T-cell (primary cell): ENCODE measurements around the gene TEX2. TPM values are rescaled to one million over a fixed set of nuclear protein-coding genes. Genes with fewer than 3 reads are reported as not detected.

Source experiments
- ATAC-seq, 4 experiments: fragments of 200-7000 bp in 3 of 4; fragments of 150-1000 bp in 1 of 4; cut with Tn5 transposase; replicated peaks in 1 of 4; 1 replicate in 3 of 4; 2 replicates in 1 of 4; pipeline ENCODE4 v1.10.0; 2021; ENCODE audit warnings: moderate library complexity in 3 of 4, mild to moderate bottlenecking in 2 of 4, moderate number of reproducible peaks in 1 of 4
- CTCF ChIA-PET, 2 donors: fragments of 300-600 bp; sonication (Branson Sonifier 250); formaldehyde crosslinking; loops; one replicate each; lab custom pipeline; 2022; ENCODE audit warnings: antibody characterized with exemption in 2 of 2; lab: Charles Lee
- POLR2A ChIA-PET, 2 donors: fragments of 300-600 bp; sonication (Branson Sonifier 250); formaldehyde crosslinking; loops; one replicate each; lab custom pipeline; 2022; ENCODE audit warnings: antibody characterized with exemption in 2 of 2; lab: Charles Lee
- DNase-seq, 35 experiments: peaks; one replicate each; pipeline versions ENCODE4 v3.0.0 to v3.0.0-alpha.2; 2013 to 2023
- H3K27ac ChIP-seq: one replicate; pipeline ENCODE4 v1.5.1; 2013; ENCODE audit warnings: low read length
- H3K27me3 ChIP-seq, 2 experiments: replicated peaks in 1 of 2; 1 replicate in 1 of 2; 2 replicates in 1 of 2; pipeline versions ENCODE4 v1.6.1 to v1.7.0; 2013; ENCODE audit warnings: low read length in 1 of 2, mixed read lengths in 1 of 2; ENCODE audit not compliant: control insufficient read depth in 2 of 2, insufficient read depth in 2 of 2; ENCODE audit errors: extremely low read depth in 1 of 2
- H3K36me3 ChIP-seq, 2 donors: 1 replicate in 1 of 2; 2 replicates in 1 of 2; pipeline versions ENCODE4 v1.6.1 to v1.7.0; 2013; ENCODE audit warnings: low read length in 1 of 2; ENCODE audit not compliant: control insufficient read depth in 2 of 2, insufficient read depth in 1 of 2; ENCODE audit errors: extremely low read depth in 1 of 2
- H3K4me1 ChIP-seq, 2 experiments: 1 replicate in 1 of 2; 2 replicates in 1 of 2; pipeline versions ENCODE4 v1.6.1 to v1.7.0; 2013; ENCODE audit warnings: low read length in 2 of 2, mixed read lengths in 1 of 2; ENCODE audit not compliant: insufficient read depth in 2 of 2, control insufficient read depth in 1 of 2; ENCODE audit errors: extremely low read depth in 1 of 2
- H3K4me3 ChIP-seq, 2 donors: 1 replicate in 1 of 2; 2 replicates in 1 of 2; pipeline versions ENCODE4 v1.5.1 to v1.7.0; 2013; ENCODE audit warnings: mild to moderate bottlenecking in 2 of 2, low read length in 1 of 2, moderate library complexity in 1 of 2; ENCODE audit not compliant: control insufficient read depth in 1 of 2; ENCODE audit errors: extremely low read depth in 1 of 2
- H3K9me3 ChIP-seq: 2 replicates; pipeline ENCODE4 v1.7.0; 2013
- H3K27ac Mint-ChIP-seq, 2 donors: one replicate each; pipeline ENCODE4 v1.8.0; 2020 to 2021; ENCODE audit warnings: mild to moderate bottlenecking in 2 of 2, mixed read lengths in 2 of 2
- H3K27me3 Mint-ChIP-seq, 2 donors: one replicate each; pipeline ENCODE4 v1.8.0; 2021 to 2022; ENCODE audit warnings: mixed read lengths in 2 of 2
- H3K36me3 Mint-ChIP-seq: one replicate; pipeline ENCODE4 v1.8.0; 2021; ENCODE audit warnings: mixed read lengths
- H3K4me1 Mint-ChIP-seq, 3 donors: one replicate each; pipeline ENCODE4 v1.8.0; 2020 to 2022; ENCODE audit warnings: mixed read lengths in 3 of 3, mild to moderate bottlenecking in 1 of 3
- H3K4me3 Mint-ChIP-seq, 3 donors: one replicate each; pipeline ENCODE4 v1.8.0; 2020 to 2022; ENCODE audit warnings: mild to moderate bottlenecking in 3 of 3, mixed read lengths in 3 of 3, moderate library complexity in 3 of 3
- H3K9me3 Mint-ChIP-seq, 3 donors: one replicate each; pipeline ENCODE4 v1.8.0; 2020 to 2022; ENCODE audit warnings: mixed read lengths in 3 of 3
- WGBS: methylation state at CpG from one replicate; pipeline ENCODE4 v1.1.5; 2013; ENCODE audit warnings: missing lambda C conversion rate; ENCODE audit not compliant: insufficient coverage; 5-methylcytosine and 5-hydroxymethylcytosine counted together
- total RNA-seq, 35 experiments: library from RNA in 6 of 35; stranded (reverse) in 6 of 35; fragments of 120-200 nt in 1 of 35; gene quantifications; one replicate each; pipeline versions ENCODE4 v1.2.1 to v1.2.4 and lab custom pipeline; 2013 to 2026

The TEX2 gene
- total RNA-seq, 5 donors from 2014 or later (not counting 1 experiment from before 2014, with no cell fraction given): 12.5 to 16.4 (median 14.8) TPM

DNA sequence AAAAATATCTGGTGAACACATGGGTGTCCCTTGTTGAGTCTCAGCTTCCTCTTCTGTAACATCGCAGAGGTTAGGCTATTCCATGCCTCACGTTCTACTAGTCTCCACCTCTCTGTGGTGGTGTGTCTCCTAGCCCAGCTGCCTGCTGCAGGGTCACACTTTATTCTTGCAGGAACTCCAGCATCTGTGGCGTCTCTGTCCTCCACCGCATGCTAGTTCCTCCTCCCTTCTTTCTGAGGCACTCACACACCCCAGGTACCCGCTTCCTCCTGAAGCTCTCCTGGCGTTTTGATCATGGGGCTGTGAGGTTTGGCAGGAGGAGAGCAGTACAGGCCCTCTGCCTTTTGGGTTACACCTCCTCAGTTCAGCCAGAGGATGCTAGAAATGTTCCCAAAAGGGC is 9.9 kb upstream of the TEX2 start:
- Histone ChIP-seq H3K27ac (no peak overlapping the region), H3K27me3 (peaks cover 0 to 3% of the 10 kb centered on the region in 2 experiments), H3K4me1 (peaks cover 8 to 15% of the 10 kb centered on the region in 2 experiments), H3K9me3 (no peaks in the 10 kb centered on the region), H3K4me3 (no peak overlapping the region), H3K36me3 (no peaks in the 10 kb centered on the region)
- H3K4me3 Mint-ChIP-seq: peak overlapping the region in 1 of 3 donors; percentile 42
- ATAC-seq: peak in 2 of 4 experiments; percentile 50 to 78
- ChIA-PET POLR2A (no interaction called here), CTCF (interaction anchor here (0.6 kb wide), 2 partner anchors 7 to 243 kb away, joined by 3 read pairs; no protein-coding TSS in a partner anchor)
- peak in 2 of 35 experiments; percentile 6 to 12 for DNase-seq
- WGBS: 21% methylated on average over 2 of the region's 6 CpGs
- peaks cover 0 to 6% (median 5%) of the 10 kb centered on the region in 3 donors for H3K9me3 Mint-ChIP-seq
- H3K36me3 Mint-ChIP-seq: no peaks in the 10 kb centered on the region
- H3K4me1 Mint-ChIP-seq: peaks cover 20 to 33% (median 24%) of the 10 kb centered on the region in 3 donors
- H3K27me3 Mint-ChIP-seq: peaks cover 0 to 6% of the 10 kb centered on the region in 2 donors
- peak overlapping the region; percentile 32 to 77 for H3K27ac Mint-ChIP-seq

DNA sequence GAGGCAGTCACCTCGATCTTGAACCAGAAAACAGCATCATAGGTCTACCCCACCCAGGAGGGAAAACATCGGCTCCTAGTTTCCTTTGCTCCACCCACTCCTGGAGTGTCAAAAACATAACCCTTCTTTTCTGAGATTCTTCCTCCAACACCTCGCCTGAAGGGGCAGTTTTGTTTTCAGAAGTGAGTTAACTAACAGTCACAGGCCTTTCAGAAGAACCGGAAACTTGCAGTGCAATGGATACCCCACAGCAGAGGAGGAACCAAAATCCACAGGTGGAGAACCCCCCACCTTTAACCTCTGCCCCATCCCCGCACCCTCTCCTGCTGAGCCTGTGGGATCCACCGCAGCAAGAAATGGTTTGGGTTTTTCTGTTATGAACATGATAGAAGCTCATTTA is 7.8 kb upstream of the TEX2 start:
- ChIA-PET CTCF (interaction anchor here (0.6 kb wide), 2 partner anchors 349 to 544 kb away, joined by 3 read pairs; no protein-coding TSS in a partner anchor), POLR2A (interaction anchor here in 1 of 2 donors (0.5 to 0.6 kb wide), 2 partner anchors 8 to 12 kb away, joined by 3 to 22 read pairs; no protein-coding TSS in a partner anchor)
- Histone ChIP-seq H3K27me3 (peaks cover 0 to 4% of the 10 kb centered on the region in 2 experiments), H3K9me3 (no peaks in the 10 kb centered on the region), H3K4me3 (no peak overlapping the region), H3K27ac (peak overlapping the region; percentile 17), H3K36me3 (no peaks in the 10 kb centered on the region), H3K4me1 (peaks cover 8 to 15% of the 10 kb centered on the region in 2 experiments)
- H3K4me1 Mint-ChIP-seq: peaks cover 20 to 33% (median 24%) of the 10 kb centered on the region in 3 donors
- no peaks in the 10 kb centered on the region for H3K36me3 Mint-ChIP-seq
- ATAC-seq (peak; percentile 31 to 52 (median 44)), DNase-seq (peak in 1 of 35 experiments; percentile 17)
- peaks cover 0 to 11% of the 10 kb centered on the region in 2 donors for H3K27me3 Mint-ChIP-seq
- H3K27ac Mint-ChIP-seq: peak overlapping the region; percentile 77 to 84
- WGBS: no CpG with 5 or more reads among the region's 6 CpGs
- peaks cover 0 to 6% (median 5%) of the 10 kb centered on the region in 3 donors for H3K9me3 Mint-ChIP-seq
- peak overlapping the region; percentile 7 to 59 (median 53) for H3K4me3 Mint-ChIP-seq

DNA sequence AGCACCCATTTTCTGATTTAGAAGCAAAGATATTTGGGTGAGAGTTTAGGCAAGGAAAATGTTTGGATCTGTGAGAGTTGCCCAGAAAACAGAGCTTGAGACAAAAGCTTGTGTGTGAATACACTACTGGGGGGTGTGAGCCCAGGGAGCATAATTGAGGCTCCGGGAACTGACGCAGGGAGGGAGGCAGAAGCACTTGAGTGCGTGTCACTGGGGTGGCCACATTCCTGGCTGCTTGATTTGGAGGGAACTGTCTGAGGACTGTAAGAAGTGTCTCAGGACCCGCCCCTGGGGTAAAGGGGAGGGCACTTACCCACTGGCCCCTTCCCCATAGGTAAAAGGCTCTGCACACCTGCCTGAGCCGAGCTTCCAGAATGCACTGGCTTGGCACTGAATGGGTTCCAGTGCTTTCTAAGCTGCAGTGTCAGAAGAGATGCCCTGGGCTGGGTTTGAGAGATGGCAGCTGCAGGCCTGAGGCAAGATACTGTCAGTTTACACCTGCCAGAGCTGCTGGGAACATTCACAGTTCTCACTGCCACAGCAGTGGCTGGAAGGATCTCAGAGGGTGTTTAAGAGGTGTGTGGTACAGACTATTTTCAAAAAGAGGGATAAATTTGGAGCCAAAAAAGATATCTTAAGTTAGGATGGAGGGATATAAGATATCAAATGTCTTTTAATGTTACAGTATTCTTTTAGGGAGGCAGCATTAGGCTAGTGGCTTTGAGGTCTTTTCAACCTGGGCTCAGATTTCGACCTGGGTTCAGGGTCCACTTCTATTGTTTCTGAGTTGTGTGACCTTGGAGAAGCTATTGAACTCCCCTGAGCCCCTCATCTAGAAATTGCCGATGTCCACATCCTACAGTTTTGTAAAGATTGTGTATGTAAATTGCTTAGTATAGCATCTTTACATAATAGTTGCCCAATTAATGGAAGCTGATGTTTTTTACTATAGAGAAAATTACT is 6.9 kb upstream of the TEX2 start:
- Histone ChIP-seq H3K9me3 (no peaks in the 10 kb centered on the region), H3K27me3 (peaks cover 0 to 13% of the 10 kb centered on the region in 2 experiments), H3K27ac (peak overlapping the region; percentile 17), H3K36me3 (no peaks in the 10 kb centered on the region), H3K4me3 (no peak overlapping the region), H3K4me1 (peaks cover 8 to 15% of the 10 kb centered on the region in 2 experiments)
- WGBS: 100% methylated on average over 3 of the region's 7 CpGs
- H3K4me3 Mint-ChIP-seq: peak overlapping the region in 1 of 3 donors; percentile 53
- DNase-seq (no peak), ATAC-seq (no peak)
- ChIA-PET POLR2A (interaction anchor here in 1 of 2 donors (0.5 kb wide), 1 partner anchor 11 kb away, joined by 3 read pairs; no protein-coding TSS in a partner anchor), CTCF (interaction anchor here (0.6 kb wide), 2 partner anchors 348 to 543 kb away, joined by 3 read pairs; no protein-coding TSS in a partner anchor)
- peaks cover 20 to 33% (median 24%) of the 10 kb centered on the region in 3 donors for H3K4me1 Mint-ChIP-seq
- H3K36me3 Mint-ChIP-seq: no peaks in the 10 kb centered on the region
- peaks cover 0 to 11% of the 10 kb centered on the region in 2 donors for H3K27me3 Mint-ChIP-seq
- peak overlapping the region; percentile 77 to 84 for H3K27ac Mint-ChIP-seq
- H3K9me3 Mint-ChIP-seq: peaks cover 0 to 6% (median 5%) of the 10 kb centered on the region in 3 donors

DNA sequence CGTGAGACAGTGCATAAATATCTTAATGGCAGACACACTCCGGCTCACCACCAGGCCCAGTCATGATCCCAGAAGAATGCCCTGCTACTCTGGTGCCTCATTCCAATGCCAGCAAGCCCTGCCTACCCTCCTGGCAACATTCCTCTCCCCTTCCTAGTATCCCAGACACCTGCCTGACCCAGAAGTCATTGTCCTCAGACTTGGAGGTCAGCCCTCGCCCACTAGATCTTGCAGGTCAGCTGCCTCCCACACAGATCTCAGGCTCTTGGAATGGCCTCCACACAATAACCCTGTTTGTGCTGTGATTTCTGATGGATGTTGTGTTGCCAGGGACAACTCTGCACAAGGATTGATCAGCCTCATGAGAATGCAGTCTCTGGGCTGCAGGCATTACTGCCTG is 1.8 kb upstream of the TEX2 start:
- H3K4me3 Mint-ChIP-seq: no peak overlapping the region
- CTCF ChIA-PET: no interaction called here

DNA sequence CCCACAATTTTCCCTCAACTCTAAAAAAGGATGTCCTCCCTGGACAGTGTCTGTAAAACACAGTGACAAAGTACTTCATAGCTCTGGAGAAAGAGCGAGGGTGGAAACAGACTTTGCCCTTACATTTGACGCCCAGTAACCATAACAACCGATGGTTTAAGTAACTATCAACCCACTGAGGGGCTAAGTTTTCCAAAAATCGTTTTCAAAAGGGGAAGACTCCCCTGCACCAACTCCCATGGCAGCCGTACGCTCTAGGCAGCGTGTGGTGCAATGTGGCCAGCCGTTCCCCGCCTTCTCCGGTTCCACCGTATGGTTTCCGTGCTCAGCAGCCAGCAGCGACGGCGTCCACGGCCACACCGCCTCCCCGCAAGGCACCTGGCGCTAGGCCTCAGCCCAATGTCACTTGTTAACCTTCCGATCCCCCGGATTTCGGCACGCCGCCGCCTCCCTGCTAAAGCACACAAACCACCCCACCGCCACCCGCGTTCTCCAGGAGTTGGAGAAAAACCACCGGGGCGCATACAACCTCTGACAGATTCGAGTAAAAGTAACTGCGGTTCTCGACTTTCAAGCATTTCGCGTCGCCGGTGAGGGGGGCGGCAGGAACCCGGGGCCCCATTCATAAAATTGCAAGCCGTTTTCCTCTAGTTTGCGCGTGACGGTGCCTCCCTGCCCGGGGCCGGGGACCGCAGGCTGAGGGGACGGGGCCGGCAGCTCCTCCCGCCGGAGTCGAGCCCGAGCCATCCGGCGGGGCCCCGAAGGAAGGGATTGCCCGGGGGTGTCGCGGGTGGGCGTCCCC is 661 bp downstream of the TEX2 start:
- under 1% methylated on average over 59 of the region's 59 CpGs for WGBS
- ATAC-seq: peak; percentile 52 to 58 (median 56)
- Histone ChIP-seq H3K4me3 (peak overlapping the region; percentile 73 to 74), H3K27me3 (peaks cover 0 to 13% of the 10 kb centered on the region in 2 experiments), H3K27ac (peak overlapping the region; percentile 67), H3K36me3 (no peaks in the 10 kb centered on the region), H3K4me1 (peaks cover 15 to 23% of the 10 kb centered on the region in 2 experiments), H3K9me3 (no peaks in the 10 kb centered on the region)
- Mint-ChIP-seq H3K4me1 (peaks cover 36 to 42% (median 37%) of the 10 kb centered on the region in 3 donors), H3K27ac (peak overlapping the region; percentile 79 to 96), H3K27me3 (peaks cover 0 to 3% of the 10 kb centered on the region in 2 donors), H3K9me3 (no peaks in the 10 kb centered on the region), H3K36me3 (no peaks in the 10 kb centered on the region), H3K4me3 (peak overlapping the region; percentile 91 to 96 (median 93))
- ChIA-PET CTCF (interaction anchor here in 1 of 2 donors (0.8 kb wide), 2 partner anchors 15 to 19 kb away, joined by 3 read pairs; no protein-coding TSS in a partner anchor), POLR2A (interaction anchor here in 1 of 2 donors (0.6 kb wide), 1 partner anchor 612 kb away, joined by 6 read pairs; no protein-coding TSS in a partner anchor)
- DNase-seq: peak; percentile 39 to 81 (median 73)

More for the DNA sequence above, 1.8 kb upstream of the TEX2 start:
- Histone ChIP-seq H3K4me1 (peaks cover 15 to 26% of the 10 kb centered on the region in 2 experiments), H3K9me3 (no peaks in the 10 kb centered on the region), H3K27ac (no peak overlapping the region), H3K4me3 (no peak overlapping the region), H3K36me3 (no peaks in the 10 kb centered on the region), H3K27me3 (peaks cover 0 to 16% of the 10 kb centered on the region in 2 experiments)
- WGBS: 87% methylated on average over 3 of the region's 3 CpGs
- POLR2A ChIA-PET: no interaction called here
- no peaks in the 10 kb centered on the region for H3K9me3 Mint-ChIP-seq
- H3K27me3 Mint-ChIP-seq: peaks cover 0 to 11% of the 10 kb centered on the region in 2 donors
- H3K36me3 Mint-ChIP-seq: no peaks in the 10 kb centered on the region
- no peak for ATAC-seq
- no peak overlapping the region for H3K27ac Mint-ChIP-seq
- peaks cover 35 to 44% (median 42%) of the 10 kb centered on the region in 3 donors for H3K4me1 Mint-ChIP-seq
- DNase-seq: no peak
